Left lung (tissue), 10 donors: ENCODE measurements around the gene MIOS. TPM values are rescaled to one million over a fixed set of nuclear protein-coding genes. Genes with fewer than 3 reads are reported as not detected.

ENCODE experiments used
- ATAC-seq: fragments of 200-7000 bp; cut with Tn5 transposase; one replicate; pipeline ENCODE4 v1.9.1; 2020; ENCODE audit warnings: moderate library complexity
- DNase-seq, 4 donors: peaks; one replicate each; pipeline ENCODE4 v3.0.0-alpha.2; 2013 to 2020
- H3K27ac ChIP-seq, 2 donors: fragments of 200-600 bp; sonication (generic) in 1 of 2; one replicate each; pipeline versions ENCODE4 v1.5.0 to v1.8.0; 2020 to 2021
- H3K27me3 ChIP-seq, 2 donors: fragments of 200-600 bp; sonication (generic) in 1 of 2; one replicate each; pipeline versions ENCODE4 v1.5.0 to v1.8.0; 2020 to 2021
- H3K36me3 ChIP-seq, 2 donors: fragments of 200-600 bp; sonication (generic) in 1 of 2; one replicate each; pipeline versions ENCODE4 v1.5.0 to v1.8.0; 2020 to 2021
- H3K4me1 ChIP-seq, 2 donors: fragments of 200-600 bp; one replicate each; pipeline ENCODE4 v1.8.0; 2021
- H3K4me3 ChIP-seq, 2 donors: fragments of 200-600 bp; sonication (generic) in 1 of 2; one replicate each; pipeline versions ENCODE4 v1.5.0 to v1.8.0; 2020 to 2021; ENCODE audit warnings: mild to moderate bottlenecking in 1 of 2
- H3K9me3 ChIP-seq, 2 donors: fragments of 200-600 bp; sonication (generic) in 1 of 2; one replicate each; pipeline versions ENCODE4 v1.5.0 to v1.8.0; 2020 to 2021
- intact Hi-C, 2 donors: fragments of 100-400 bp; cut with DNase I; formaldehyde crosslinking; loops; one replicate each; pipeline versions ENCODE4 v1.11.2 to v1.14.2; 2022
- polyA plus RNA-seq, 6 donors: library from polyadenylated mRNA; unstranded; fragments of 120-200 nt; gene quantifications; one replicate each; pipeline ENCODE4 v1.2.1, GENCODE V29; 2013; ENCODE audit not compliant: insufficient read length in 6 of 6
- total RNA-seq, 2 donors: library from RNA; stranded (reverse); fragmentation: NEBNext Ultra II Directional; extraction: Animal tissue kit (Norgen Biotek cat#: 25700); gene quantifications; one replicate each; pipeline ENCODE4 v1.2.1, GENCODE V29; 2021
- TF ChIP-seq, protein P1 (sequence below), 2 donors: fragments of 200-600 bp; sonication (generic) in 1 of 2; IDR thresholded peaks; one replicate each; pipeline versions ENCODE4 v1.5.0 to v1.8.0; 2021; ENCODE audit warnings: antibody characterized with exemption in 2 of 2
- donor health status: DM: no; HTN: yes; CAD: no.
- donor health status: DM: no; HTN: no; CAD: no.

Gene MIOS
- total and polyA plus RNA-seq, 8 donors = 25.3 to 40.1 (median 36.5) TPM

DNA sequence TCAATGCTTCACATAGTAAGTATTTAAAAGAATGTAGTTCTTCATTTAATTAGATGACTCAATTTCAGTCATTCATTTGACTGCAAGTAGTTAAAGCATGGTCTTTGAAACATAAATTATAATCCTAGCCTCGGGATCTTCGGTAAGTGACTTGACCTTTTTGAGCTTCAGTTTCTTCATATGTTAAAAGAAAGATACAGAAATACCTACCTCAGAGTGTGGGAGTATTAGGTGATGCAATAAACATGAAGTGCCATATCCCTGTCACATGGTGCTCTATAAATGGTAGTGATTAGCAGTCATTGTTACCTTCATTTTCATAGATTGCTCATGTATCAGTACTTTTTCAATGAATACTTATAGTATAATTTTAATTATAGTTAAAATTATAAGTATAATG lies 42.6 kb downstream of the MIOS start:
- no peak overlapping the region for H3K27ac ChIP-seq
- intact Hi-C loops = no loop called here
- no peaks in the 10 kb centered on the region for H3K9me3 ChIP-seq
- H3K4me1 ChIP-seq = no peaks in the 10 kb centered on the region
- TF ChIP-seq, protein P1, sequence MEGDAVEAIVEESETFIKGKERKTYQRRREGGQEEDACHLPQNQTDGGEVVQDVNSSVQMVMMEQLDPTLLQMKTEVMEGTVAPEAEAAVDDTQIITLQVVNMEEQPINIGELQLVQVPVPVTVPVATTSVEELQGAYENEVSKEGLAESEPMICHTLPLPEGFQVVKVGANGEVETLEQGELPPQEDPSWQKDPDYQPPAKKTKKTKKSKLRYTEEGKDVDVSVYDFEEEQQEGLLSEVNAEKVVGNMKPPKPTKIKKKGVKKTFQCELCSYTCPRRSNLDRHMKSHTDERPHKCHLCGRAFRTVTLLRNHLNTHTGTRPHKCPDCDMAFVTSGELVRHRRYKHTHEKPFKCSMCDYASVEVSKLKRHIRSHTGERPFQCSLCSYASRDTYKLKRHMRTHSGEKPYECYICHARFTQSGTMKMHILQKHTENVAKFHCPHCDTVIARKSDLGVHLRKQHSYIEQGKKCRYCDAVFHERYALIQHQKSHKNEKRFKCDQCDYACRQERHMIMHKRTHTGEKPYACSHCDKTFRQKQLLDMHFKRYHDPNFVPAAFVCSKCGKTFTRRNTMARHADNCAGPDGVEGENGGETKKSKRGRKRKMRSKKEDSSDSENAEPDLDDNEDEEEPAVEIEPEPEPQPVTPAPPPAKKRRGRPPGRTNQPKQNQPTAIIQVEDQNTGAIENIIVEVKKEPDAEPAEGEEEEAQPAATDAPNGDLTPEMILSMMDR (IDR thresholded peaks at IDR 0.05) = no peak
- ATAC-seq (no peak), DNase-seq (no peak)
- H3K4me3 ChIP-seq = no peak overlapping the region
- H3K27me3 ChIP-seq = no peaks in the 10 kb centered on the region
- peaks cover 0 to 24% of the 10 kb centered on the region in 2 donors for H3K36me3 ChIP-seq

DNA sequence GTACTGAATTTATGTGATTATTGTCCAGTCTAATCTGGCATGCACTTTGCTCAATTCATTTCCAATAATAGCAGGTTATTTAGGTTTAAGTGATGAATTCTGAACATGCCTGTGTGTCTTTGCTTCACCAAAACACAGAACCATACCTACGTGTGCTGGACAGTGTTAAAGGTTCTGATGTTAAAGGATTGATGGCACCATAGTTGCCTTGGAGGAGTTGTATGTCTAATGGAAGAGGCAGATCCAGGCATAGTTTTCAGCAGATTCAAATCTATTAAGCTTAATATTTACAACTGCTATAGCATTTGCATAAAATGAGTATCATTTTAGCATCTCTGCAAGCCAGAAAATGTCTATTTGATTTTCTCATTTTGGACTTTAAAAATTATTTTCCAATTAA lies 45.8 kb downstream of the MIOS start:
- TF ChIP-seq, protein P1 (IDR thresholded peaks at IDR 0.05) = no peak
- intact Hi-C loops = no loop called here
- H3K27ac ChIP-seq = no peak overlapping the region
- H3K4me1 ChIP-seq = no peaks in the 10 kb centered on the region
- no peaks in the 10 kb centered on the region for H3K27me3 ChIP-seq
- ATAC-seq (no peak), DNase-seq (no peak)
- no peak overlapping the region for H3K4me3 ChIP-seq
- peaks cover 0 to 11% of the 10 kb centered on the region in 2 donors for H3K36me3 ChIP-seq
- H3K9me3 ChIP-seq = no peaks in the 10 kb centered on the region

DNA sequence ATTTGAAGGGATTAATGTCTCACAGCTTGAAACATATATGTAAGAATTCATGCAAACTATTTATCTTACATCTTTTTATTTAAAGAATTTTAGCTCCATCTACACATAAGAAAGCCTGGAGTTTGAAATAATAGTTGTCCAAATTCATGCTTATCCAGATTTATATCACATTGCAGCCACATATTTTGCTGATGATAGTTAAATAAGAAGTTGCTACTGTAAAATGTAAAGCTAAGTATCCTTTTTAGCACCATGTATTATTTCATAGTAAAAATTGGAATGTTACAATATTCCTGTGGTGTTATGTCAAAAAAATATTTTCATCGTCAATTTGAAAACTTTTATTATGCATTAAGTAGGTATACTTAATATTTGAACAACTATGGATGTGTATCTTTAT lies 46.5 kb downstream of the MIOS start:
- DNase-seq (no peak), ATAC-seq (no peak)
- Histone ChIP-seq H3K9me3 (no peaks in the 10 kb centered on the region), H3K4me1 (no peaks in the 10 kb centered on the region), H3K27ac (no peak overlapping the region), H3K27me3 (no peaks in the 10 kb centered on the region), H3K4me3 (no peak overlapping the region), H3K36me3 (peaks cover 0 to 6% of the 10 kb centered on the region in 2 donors)
- intact Hi-C loops = no loop called here
- TF ChIP-seq, protein P1 (IDR thresholded peaks at IDR 0.05) = no peak

DNA sequence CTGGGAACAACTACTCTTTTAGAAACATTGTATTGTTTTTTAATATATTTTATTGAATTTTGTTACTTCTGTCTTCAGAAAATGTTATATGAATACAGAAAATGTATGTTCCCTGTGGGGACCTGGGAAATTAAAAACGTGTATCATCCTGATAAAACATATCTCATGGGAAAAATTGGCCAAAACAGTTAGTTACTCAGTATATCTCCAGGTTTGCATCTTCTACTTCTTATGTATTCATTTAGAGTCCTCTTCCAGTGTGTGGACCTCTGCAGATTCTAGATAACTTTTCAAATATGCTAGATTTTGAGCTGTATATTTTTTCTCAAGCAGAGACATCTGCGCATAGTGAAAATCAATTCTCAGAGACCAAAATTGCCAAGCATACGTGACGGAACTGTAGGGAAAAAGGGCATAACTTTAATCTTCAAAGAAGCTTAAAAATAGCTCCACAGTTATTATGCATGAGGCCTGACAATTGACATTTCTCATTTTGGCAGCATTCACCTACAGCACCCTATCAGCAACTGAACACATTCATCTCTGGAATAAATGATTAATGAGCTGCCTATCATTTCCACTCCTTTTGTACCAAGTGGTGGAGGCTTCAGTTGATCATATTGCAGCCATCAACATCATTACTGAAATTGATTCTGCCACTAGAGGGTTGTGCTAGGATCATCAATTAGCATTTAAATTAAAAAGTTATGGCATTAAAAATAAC lies 47.5 kb downstream of the MIOS start:
- intact Hi-C loops = no loop called here
- H3K9me3 ChIP-seq = no peaks in the 10 kb centered on the region
- ATAC-seq = no peak
- no peak overlapping the region for H3K4me3 ChIP-seq
- no peak for DNase-seq
- no peak overlapping the region for H3K27ac ChIP-seq
- TF ChIP-seq, protein P1 (IDR thresholded peaks at IDR 0.05) = no peak
- no peaks in the 10 kb centered on the region for H3K27me3 ChIP-seq
- no peaks in the 10 kb centered on the region for H3K4me1 ChIP-seq
- no peaks in the 10 kb centered on the region for H3K36me3 ChIP-seq

DNA sequence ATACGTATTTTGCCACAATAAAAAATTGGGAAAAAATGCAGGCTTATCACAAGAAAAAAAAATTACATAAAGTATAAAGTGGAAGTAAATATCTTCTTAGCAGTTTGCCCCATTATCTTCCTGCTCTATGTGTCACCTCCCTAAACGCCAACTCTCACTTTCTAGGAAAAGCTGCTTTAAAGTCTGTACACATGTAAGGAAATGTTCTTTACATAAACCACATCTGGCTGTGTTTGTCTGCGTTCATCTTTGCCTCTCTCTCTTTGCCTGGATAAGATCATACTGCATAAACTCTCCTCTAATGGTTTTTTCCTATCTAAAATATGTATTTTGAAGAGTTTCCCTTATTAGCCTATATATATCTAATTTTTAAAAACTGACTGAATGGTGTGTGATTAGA lies 50.9 kb downstream of the MIOS start:
- Histone ChIP-seq H3K27ac (no peak overlapping the region), H3K4me3 (no peak overlapping the region), H3K9me3 (no peaks in the 10 kb centered on the region), H3K27me3 (no peaks in the 10 kb centered on the region), H3K4me1 (no peaks in the 10 kb centered on the region), H3K36me3 (no peaks in the 10 kb centered on the region)
- intact Hi-C loops = no loop called here
- TF ChIP-seq, protein P1 (IDR thresholded peaks at IDR 0.05) = no peak
- no peak for ATAC-seq
- no peak for DNase-seq
